Mucosa of descending colon (tissue), 3 donors: Measurements from ENCODE around the gene DIMT1. TPM values are rescaled to one million over a fixed set of nuclear protein-coding genes. Genes with fewer than 3 reads are reported as not detected.

Experiments used
- ATAC-seq: fragments of 200-7000 bp; cut with Tn5 transposase; one replicate; pipeline ENCODE4 v1.9.1; 2020; ENCODE audit warnings: mild to moderate bottlenecking, moderate library complexity
- DNase-seq, 3 donors: peaks; one replicate each; pipeline ENCODE4 v3.0.0-alpha.2; 2020
- H3K36me3 ChIP-seq: fragments of 200-600 bp; one replicate; pipeline ENCODE4 v1.8.0; 2021; ENCODE audit warnings: low read depth, mild to moderate bottlenecking
- H3K4me1 ChIP-seq: fragments of 200-600 bp; one replicate; pipeline ENCODE4 v1.8.0; 2021; ENCODE audit warnings: low read depth, mild to moderate bottlenecking
- H3K4me3 ChIP-seq: fragments of 200-600 bp; one replicate; pipeline ENCODE4 v1.8.0; 2021; ENCODE audit warnings: mild to moderate bottlenecking
- H3K9me3 ChIP-seq: fragments of 200-600 bp; one replicate; pipeline ENCODE4 v1.8.0; 2021; ENCODE audit warnings: mild to moderate bottlenecking
- CTCF ChIP-seq: fragments of 200-600 bp; IDR thresholded peaks from one replicate; pipeline ENCODE4 v1.8.0; 2022; ENCODE audit warnings: antibody characterized with exemption, mild to moderate bottlenecking
- intact Hi-C, 2 donors: fragments of 100-400 bp; cut with DNase I in 1 of 2; cut with micrococcal nuclease in 1 of 2; formaldehyde crosslinking; loops; one replicate each; pipeline versions ENCODE4 v1.11.0 to v1.11.1; 2022; cut with DNase I, micrococcal nuclease
- long read RNA-seq, 2 donors: library from polyadenylated mRNA; unstranded; transcript quantifications; one replicate each; pipeline ENCODE4 v2.0.0, GENCODE V29; 2019 to 2021
- total RNA-seq, 3 donors: library from RNA; stranded (reverse); fragmentation: NEBNext Ultra II Directional in 2 of 3; extraction: Animal tissue kit (Norgen Biotek cat#: 25700) in 2 of 3; gene quantifications; one replicate each; pipeline versions ENCODE4 v1.2.1 to v1.2.4, GENCODE V29; 2021 to 2023
- donor health status: DM: no; HTN: no; CAD: no; lungs with moderate emphysema.
- donor health status: DM: no; HTN: no; CAD: no.
- donor health status: DM: no; HTN: yes; CAD: no.

The DIMT1 gene
- total RNA-seq = 10 to 100 TPM in 2 of 3 donors, 1 to 10 TPM in 1; 8.8 to 19.7 (median 14.6) TPM
- long read RNA-seq, donor 1, transcript DIMT1-201 (12 exons, 2,859 nt) = major isoform, 15 of 22 reads
- long read RNA-seq, donor 1, partial matches to known transcripts = 1 of 22 reads
- long read RNA-seq, donor 1, other reads (novel, unspliced or antisense) = 5 of 22 reads
- long read RNA-seq, donor 2, transcript DIMT1-201 (12 exons, 2,859 nt) = major isoform, 15 of 19 reads
- long read RNA-seq, donor 2, partial matches to known transcripts = 1 of 19 reads
- long read RNA-seq, donor 2, other reads (novel, unspliced or antisense) = 3 of 19 reads

GRCh38 chr5:62403411-62404250 lies at the start of gene DIMT1:
Gene DIMT1 (minus strand): TSS chr5:62403905. CDS start chr5:62403772, 133 bp downstream.
- Histone ChIP-seq H3K9me3 (no peaks in the 10 kb centered on the region), H3K4me3 (peak within 1 kb of the TSS; percentile 74), H3K36me3 (no peaks in the 10 kb centered on the region), H3K4me1 (peaks cover 8% of the 10 kb centered on the region)
- intact Hi-C loops = no loop called here
- TF ChIP-seq CTCF = peak; percentile 15
- peak; percentile 99 for ATAC-seq
- peak; percentile 95 to 96 (median 96) for DNase-seq

GRCh38 chr5:62450259-62450658 lies 46.6 kb upstream of the DIMT1 start:
- no peak for TF ChIP-seq CTCF
- no peaks in the 10 kb centered on the region for H3K36me3 ChIP-seq
- intact Hi-C loops = no loop called here

DNA sequence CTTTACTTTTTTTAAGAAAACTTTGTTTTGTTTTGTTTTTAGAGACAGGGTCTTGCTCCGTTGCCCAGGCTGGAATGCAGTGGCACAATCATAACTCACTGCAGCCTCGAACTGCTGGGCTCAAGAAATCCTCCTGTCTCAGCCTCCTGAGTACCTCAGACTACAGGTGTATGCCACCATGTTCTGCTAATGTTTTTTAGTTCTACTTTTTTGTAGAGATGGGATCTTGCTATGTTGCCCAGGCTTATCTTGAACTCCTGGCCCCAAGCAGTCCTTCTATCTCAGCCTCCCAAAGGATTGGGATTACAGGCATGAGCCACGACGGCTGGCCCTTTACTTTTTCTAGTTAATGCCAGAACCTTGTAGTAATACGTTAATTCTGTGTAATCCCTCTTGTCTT lies 44.8 kb upstream of the DIMT1 start:
- no peak for TF ChIP-seq CTCF
- H3K9me3 ChIP-seq = no peaks in the 10 kb centered on the region
- H3K36me3 ChIP-seq = no peaks in the 10 kb centered on the region
- no peaks in the 10 kb centered on the region for H3K4me1 ChIP-seq
- no peak overlapping the region for H3K4me3 ChIP-seq
- DNase-seq = no peak
- intact Hi-C loops = no loop called here
- no peak for ATAC-seq

More at GRCh38 chr5:62450259-62450658, 46.6 kb upstream of the DIMT1 start:
- Histone ChIP-seq H3K9me3 (no peaks in the 10 kb centered on the region), H3K4me1 (no peaks in the 10 kb centered on the region), H3K4me3 (no peak overlapping the region)
- DNase-seq (no peak), ATAC-seq (no peak)

GRCh38 chr5:62432621-62433064 lies 28.9 kb upstream of the DIMT1 start:
- DNase-seq = no peak
- ATAC-seq = no peak
- no peak for TF ChIP-seq CTCF
- Histone ChIP-seq H3K36me3 (no peaks in the 10 kb centered on the region), H3K4me1 (peaks cover 5% of the 10 kb centered on the region), H3K9me3 (no peaks in the 10 kb centered on the region), H3K4me3 (no peak overlapping the region)
- intact Hi-C loops = no loop called here

DNA sequence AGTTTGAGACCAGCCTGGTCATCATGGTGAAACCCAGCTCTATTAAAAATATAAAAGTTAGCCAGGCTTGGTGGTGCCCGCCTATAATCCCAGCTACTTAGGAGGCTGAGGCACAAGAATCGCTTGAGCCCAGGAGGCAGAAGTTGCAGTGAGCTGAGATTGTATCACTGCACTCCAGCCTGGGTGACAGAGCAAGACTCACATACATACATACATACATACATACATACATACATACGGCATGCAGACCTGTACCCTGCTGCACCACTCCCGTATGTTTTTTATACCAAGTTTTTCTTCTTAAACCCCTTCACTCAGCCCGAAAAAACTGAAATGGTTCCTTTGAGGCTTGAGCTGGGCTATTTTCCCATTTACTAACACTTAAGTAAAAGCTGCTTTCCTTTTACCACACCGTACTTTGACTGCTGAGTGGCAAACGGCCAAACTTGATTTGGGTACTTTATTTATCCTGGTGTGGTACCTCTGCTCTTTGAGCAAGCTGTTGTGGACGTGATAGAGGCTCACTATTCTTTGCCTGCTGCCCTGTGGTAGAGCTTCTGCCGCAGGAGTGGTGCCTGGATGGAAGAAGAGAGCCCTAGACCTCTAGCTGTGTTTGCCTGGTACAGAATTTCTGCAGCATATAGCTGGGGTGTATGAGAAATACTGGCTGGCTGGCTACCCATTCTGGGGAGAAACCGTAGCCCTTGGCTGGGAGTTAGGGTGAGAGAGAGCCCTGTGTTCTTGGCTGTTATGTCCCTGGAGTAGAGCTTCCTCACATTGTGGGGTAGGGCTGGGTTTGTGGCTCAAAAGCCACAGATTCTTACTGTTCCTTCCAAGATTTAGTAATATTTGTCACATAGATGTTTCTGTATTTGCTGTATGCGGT lies 28.3 kb upstream of the DIMT1 start:
- peak; percentile 67 for ATAC-seq
- intact Hi-C loops = no loop called here
- peaks cover 5% of the 10 kb centered on the region for H3K4me1 ChIP-seq
- no peak for TF ChIP-seq CTCF
- no peaks in the 10 kb centered on the region for H3K36me3 ChIP-seq
- H3K9me3 ChIP-seq = no peaks in the 10 kb centered on the region
- no peak overlapping the region for H3K4me3 ChIP-seq
- DNase-seq = peak in 1 of 3 donors; percentile 41
